Thyroid gland (tissue), 4 donors: Measurements from ENCODE around the gene KLHDC7B.

Experiments used
- POLR2A ChIP-seq, 2 donors: fragments of 450-650 bp; IDR thresholded peaks; one replicate each; pipeline ENCODE4 v1.6.1; 2017; ENCODE audit warnings: antibody characterized with exemption in 2 of 2, mild to moderate bottlenecking in 2 of 2, moderate library complexity in 1 of 2
- TF ChIP-seq, protein P1 (sequence below), 6 experiments: fragments of 200-600 bp in 3 of 6; fragments of 450-650 bp in 3 of 6; sonication (generic) in 3 of 6; IDR thresholded peaks; one replicate each; pipeline ENCODE4 v1.5.1; 2016 to 2019; ENCODE audit warnings: antibody characterized with exemption in 6 of 6, mild to moderate bottlenecking in 2 of 6, inconsistent platforms in 1 of 6, moderate library complexity in 1 of 6

DNA sequence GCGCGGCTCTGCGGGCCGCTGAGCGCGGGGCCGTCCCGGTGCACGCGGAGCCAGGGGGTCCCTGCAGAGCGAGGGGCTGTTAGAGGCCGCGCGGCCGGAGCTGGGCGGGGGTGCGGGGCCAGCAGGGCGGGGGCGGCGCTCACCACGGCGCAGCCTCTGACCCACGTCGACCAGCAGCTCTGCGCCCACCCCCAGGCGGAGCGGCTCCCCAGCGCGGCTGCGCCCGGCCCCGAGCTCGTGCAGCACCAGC, 19.9 kb upstream of the KLHDC7B start:
- TF ChIP-seq, protein P1, sequence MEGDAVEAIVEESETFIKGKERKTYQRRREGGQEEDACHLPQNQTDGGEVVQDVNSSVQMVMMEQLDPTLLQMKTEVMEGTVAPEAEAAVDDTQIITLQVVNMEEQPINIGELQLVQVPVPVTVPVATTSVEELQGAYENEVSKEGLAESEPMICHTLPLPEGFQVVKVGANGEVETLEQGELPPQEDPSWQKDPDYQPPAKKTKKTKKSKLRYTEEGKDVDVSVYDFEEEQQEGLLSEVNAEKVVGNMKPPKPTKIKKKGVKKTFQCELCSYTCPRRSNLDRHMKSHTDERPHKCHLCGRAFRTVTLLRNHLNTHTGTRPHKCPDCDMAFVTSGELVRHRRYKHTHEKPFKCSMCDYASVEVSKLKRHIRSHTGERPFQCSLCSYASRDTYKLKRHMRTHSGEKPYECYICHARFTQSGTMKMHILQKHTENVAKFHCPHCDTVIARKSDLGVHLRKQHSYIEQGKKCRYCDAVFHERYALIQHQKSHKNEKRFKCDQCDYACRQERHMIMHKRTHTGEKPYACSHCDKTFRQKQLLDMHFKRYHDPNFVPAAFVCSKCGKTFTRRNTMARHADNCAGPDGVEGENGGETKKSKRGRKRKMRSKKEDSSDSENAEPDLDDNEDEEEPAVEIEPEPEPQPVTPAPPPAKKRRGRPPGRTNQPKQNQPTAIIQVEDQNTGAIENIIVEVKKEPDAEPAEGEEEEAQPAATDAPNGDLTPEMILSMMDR (IDR thresholded peaks at IDR 0.05) = peak in 1 of 6 experiments; percentile 36
- peak in 1 of 2 donors; percentile 16 for TF ChIP-seq POLR2A (IDR thresholded peaks at IDR 0.05)
